ENCODE results near the gene LTO1. TPM values are rescaled to one million over a fixed set of nuclear protein-coding genes. Genes with fewer than 3 reads are reported as not detected.

The LTO1 gene
- total RNA-seq, 1 experiment from 2014 or later = 25.3 TPM

DNA sequence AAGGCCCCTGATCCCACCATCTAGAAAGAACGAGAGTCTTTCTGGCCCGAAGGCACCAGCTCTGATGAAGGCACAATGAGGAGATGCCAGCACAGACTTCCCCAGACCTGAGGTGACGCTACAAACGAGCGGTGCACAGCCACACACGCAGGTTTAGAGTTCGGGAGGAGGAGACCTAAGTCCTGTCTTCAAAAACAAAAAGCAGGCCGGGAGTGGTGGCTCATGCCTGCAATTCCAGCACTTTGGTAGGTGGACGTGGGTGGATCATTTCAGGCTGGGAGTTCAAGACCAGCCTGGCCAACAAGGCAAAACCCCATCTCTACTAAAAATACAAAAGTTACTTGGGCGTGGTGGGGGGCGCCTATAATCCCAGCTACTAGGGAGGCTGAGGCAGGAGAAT lies 9.5 kb downstream of the LTO1 start:
- Histone ChIP-seq H2BK120ac (ENCODE audit: low read depth, low read length, poor library complexity, severe bottlenecking) (no peak overlapping the region), H3K4me2 (ENCODE audit: insufficient read depth, insufficient read length, low read length) (no peak overlapping the region), H2BK12ac (ENCODE audit: insufficient read length, low read depth, low read length) (no peak overlapping the region), H3K14ac (ENCODE audit: insufficient read depth, low read length) (no peak overlapping the region), H4K8ac (replicated peaks; ENCODE audit: insufficient read length, low read depth, low read length) (no peak overlapping the region), H3K27me3 (ENCODE audit: insufficient read depth, low read length) (no peaks in the 10 kb centered on the region), H3K79me2 (ENCODE audit: insufficient read depth, low read length) (no peaks in the 10 kb centered on the region), H3K9me3 (ENCODE audit: control insufficient read depth, low read depth, low read length) (no peaks in the 10 kb centered on the region), H2BK20ac (ENCODE audit: low read depth, low read length, poor library complexity, severe bottlenecking) (no peak overlapping the region), H4K5ac (ENCODE audit: insufficient read length, low read depth, low read length) (no peak overlapping the region), H3T11ph (ENCODE audit: low read length) (no peak overlapping the region), H3K56ac (ENCODE audit: insufficient read length, low read depth, low read length) (no peak overlapping the region), H2BK15ac (ENCODE audit: low read depth, low read length) (no peak overlapping the region), H3K27ac (ENCODE audit: insufficient read length, low read depth, low read length) (no peak overlapping the region), H4K91ac (ENCODE audit: insufficient read length, low read depth, low read length) (no peak overlapping the region), H3K18ac (ENCODE audit: insufficient read length, low read depth, low read length) (no peak overlapping the region), H2AFZ (ENCODE audit: low read length) (no peak overlapping the region), H2BK5ac (ENCODE audit: insufficient read length, low read length) (no peak overlapping the region), H3K23ac (ENCODE audit: insufficient read length, low read depth, low read length) (no peak overlapping the region), H3K4me1 (ENCODE audit: insufficient read depth, low read length) (no peaks in the 10 kb centered on the region), H3K9ac (ENCODE audit: extremely low read depth, insufficient read length, low read length) (no peak overlapping the region), H4K20me1 (ENCODE audit: control insufficient read depth, insufficient read depth, insufficient read length) (no peaks in the 10 kb centered on the region), H3K23me2 (ENCODE audit: insufficient read length, low read depth, low read length, poor library complexity, severe bottlenecking) (no peaks in the 10 kb centered on the region), H3K79me1 (ENCODE audit: insufficient read depth, low read depth, low read length, poor library complexity, severe bottlenecking) (no peaks in the 10 kb centered on the region), H3K4ac (ENCODE audit: low read depth, low read length) (no peak overlapping the region), H2AK5ac (ENCODE audit: insufficient read length, low read length) (no peak overlapping the region)
- WGBS (ENCODE audit: extremely low coverage, insufficient read length, low lambda C conversion rate) = no CpG with 5 or more reads among the region's 11 CpGs
- Mint-ChIP-seq H3K4me1 (peaks cover 15 to 22% of the 10 kb centered on the region in 2 experiments), H3K27me3 (ENCODE audit: low read depth) (no peaks in the 10 kb centered on the region), H3K36me3 (ENCODE audit: insufficient read depth in 1 of 3, low read depth in 3 of 3) (peaks cover 16 to 45% (median 38%) of the 10 kb centered on the region in 3 experiments; a peak in 6 of 7 replicates), H3K27ac (no peak overlapping the region; a peak in 1 of 7 replicates), H3K4me3 (no peak overlapping the region), H3K9me3 (no peaks in the 10 kb centered on the region)
- TF ChIP-seq, protein P1, sequence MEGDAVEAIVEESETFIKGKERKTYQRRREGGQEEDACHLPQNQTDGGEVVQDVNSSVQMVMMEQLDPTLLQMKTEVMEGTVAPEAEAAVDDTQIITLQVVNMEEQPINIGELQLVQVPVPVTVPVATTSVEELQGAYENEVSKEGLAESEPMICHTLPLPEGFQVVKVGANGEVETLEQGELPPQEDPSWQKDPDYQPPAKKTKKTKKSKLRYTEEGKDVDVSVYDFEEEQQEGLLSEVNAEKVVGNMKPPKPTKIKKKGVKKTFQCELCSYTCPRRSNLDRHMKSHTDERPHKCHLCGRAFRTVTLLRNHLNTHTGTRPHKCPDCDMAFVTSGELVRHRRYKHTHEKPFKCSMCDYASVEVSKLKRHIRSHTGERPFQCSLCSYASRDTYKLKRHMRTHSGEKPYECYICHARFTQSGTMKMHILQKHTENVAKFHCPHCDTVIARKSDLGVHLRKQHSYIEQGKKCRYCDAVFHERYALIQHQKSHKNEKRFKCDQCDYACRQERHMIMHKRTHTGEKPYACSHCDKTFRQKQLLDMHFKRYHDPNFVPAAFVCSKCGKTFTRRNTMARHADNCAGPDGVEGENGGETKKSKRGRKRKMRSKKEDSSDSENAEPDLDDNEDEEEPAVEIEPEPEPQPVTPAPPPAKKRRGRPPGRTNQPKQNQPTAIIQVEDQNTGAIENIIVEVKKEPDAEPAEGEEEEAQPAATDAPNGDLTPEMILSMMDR (conservative IDR thresholded peaks at IDR 0.05) = no peak
- DNase-seq = no peak
